Measurements from ENCODE around the gene PYCARD.
"Not testable (repeated sequence)": the region's sequence is repeated elsewhere in the genome, so short reads cannot be mapped to it uniquely, and the experiment has no call there.

The PYCARD gene

GRCh38 chr16:31202414-31203375 lies at the start of gene PYCARD:
TSS of gene PYCARD (minus strand) at chr16:31202760. CDS start at chr16:31202690, 70 bp downstream.
- DNase-seq: no peak

GRCh38 chr16:31251435-31251834 lies 48.9 kb upstream of the PYCARD start:
- DNase-seq: no peak

- no peak for DNase-seq
Measured at GRCh38 chr16:31250782-31251384, 48.3 kb upstream of the PYCARD start.

GRCh38 chr16:31248344-31248743 lies 45.8 kb upstream of the PYCARD start:
- DNase-seq: no peak

GRCh38 chr16:31246296-31246695 lies 43.7 kb upstream of the PYCARD start:
- DNase-seq: no peak

- DNase-seq: not testable (repeated sequence)
Measured at GRCh38 chr16:31245598-31245997, 43.0 kb upstream of the PYCARD start.

- no peak for DNase-seq
Measured at GRCh38 chr16:31243734-31244670, 41.4 kb upstream of the PYCARD start.

- DNase-seq: no peak
Measured at GRCh38 chr16:31242206-31242605, 39.6 kb upstream of the PYCARD start.

- DNase-seq: no peak
Measured at GRCh38 chr16:31238041-31238440, 35.5 kb upstream of the PYCARD start.

GRCh38 chr16:31229501-31229900 lies 26.9 kb upstream of the PYCARD start:
- DNase-seq: no peak

- DNase-seq: no peak
Measured at GRCh38 chr16:31228206-31228605, 25.6 kb upstream of the PYCARD start.

- DNase-seq: no peak
Measured at GRCh38 chr16:31225193-31225592, 22.6 kb upstream of the PYCARD start.

GRCh38 chr16:31224092-31224955 lies 21.8 kb upstream of the PYCARD start:
- DNase-seq: no peak

- no peak for DNase-seq
Measured at GRCh38 chr16:31223044-31223443, 20.5 kb upstream of the PYCARD start.

- no peak for DNase-seq
Measured at GRCh38 chr16:31221357-31222160, 19.0 kb upstream of the PYCARD start.

- DNase-seq: no peak
Measured at GRCh38 chr16:31219154-31219741, 16.7 kb upstream of the PYCARD start.

GRCh38 chr16:31217136-31217530 lies 14.6 kb upstream of the PYCARD start:
- DNase-seq: no peak

GRCh38 chr16:31216422-31217135 lies 14.0 kb upstream of the PYCARD start, which contains the start of gene PYDC1:
TSS of gene PYDC1 (minus strand) at chr16:31217135. CDS start at chr16:31217028, 107 bp downstream.
- no peak for DNase-seq

- DNase-seq: no peak
Measured at GRCh38 chr16:31215287-31216162, 13.0 kb upstream of the PYCARD start.

Data from amniotic stem cell (primary cell).